ENCODE measurements around the gene UST.

The UST gene

GRCh38 chr6:148704400-148705246 lies 42.2 kb upstream of the UST start:
- Histone ChIP-seq H3K23ac (ENCODE audit: low read depth, low read length, poor library complexity) (no peak overlapping the region), H3K14ac (ENCODE audit: low read length) (no peak overlapping the region), H3K4me2 (ENCODE audit: insufficient read depth, low read length, poor library complexity, severe bottlenecking) (no peak overlapping the region), H4K8ac (ENCODE audit: low read depth, low read length) (no peak overlapping the region), H2BK15ac (ENCODE audit: low read length) (no peak overlapping the region), H3K27me3 (ENCODE audit: control insufficient read depth in 3 of 3, insufficient read depth in 3 of 3, low read depth in 1 of 3, low read length in 3 of 3) (no peaks in the 10 kb centered on the region), H3K79me1 (ENCODE audit: low read depth, low read length) (no peaks in the 10 kb centered on the region), H2AK5ac (ENCODE audit: low read depth, low read length) (no peak overlapping the region), H2BK5ac (ENCODE audit: low read length) (no peak overlapping the region), H2BK120ac (ENCODE audit: low read depth, low read length) (no peak overlapping the region), H3K4me3 (ENCODE audit: low read length in 2 of 2) (no peak overlapping the region), H2AFZ (ENCODE audit: low read length) (no peak overlapping the region), H3K9me3 (replicated peaks in 1 of 2; ENCODE audit: control insufficient read depth in 2 of 2, insufficient read depth in 1 of 2, low read depth in 1 of 2, low read length in 2 of 2) (no peaks in the 10 kb centered on the region), H4K91ac (ENCODE audit: low read depth, low read length, poor library complexity) (no peak overlapping the region), H3K4ac (ENCODE audit: low read length) (no peak overlapping the region), H3K27ac (replicated peaks; ENCODE audit: low read length) (no peak overlapping the region), H3K9ac (ENCODE audit: low read depth, low read length, poor library complexity) (no peak overlapping the region), H3K36me3 (replicated peaks in 1 of 2; ENCODE audit: control insufficient read depth in 2 of 2, insufficient read depth in 2 of 2, low read length in 2 of 2) (no peaks in the 10 kb centered on the region), H2BK12ac (ENCODE audit: low read length) (no peak overlapping the region), H3K18ac (ENCODE audit: low read length) (no peak overlapping the region), H3K4me1 (ENCODE audit: control insufficient read depth in 2 of 2, insufficient read depth in 1 of 2, low read depth in 1 of 2, low read length in 2 of 2) (peaks cover 4 to 5% of the 10 kb centered on the region in 2 donors)
- no peak for DNase-seq (ENCODE audit: low spot score)
- no CpG with 5 or more reads among the region's 7 CpGs for WGBS, 2 donors (ENCODE audit: extremely low coverage in 2 of 2, insufficient read length in 2 of 2, insufficient replicate concordance in 1 of 2)

- peaks cover 0 to 2% of the 10 kb centered on the region in 2 donors for H3K4me1 ChIP-seq (ENCODE audit: control insufficient read depth in 2 of 2, insufficient read depth in 1 of 2, low read depth in 1 of 2, low read length in 2 of 2)
- H4K91ac ChIP-seq (ENCODE audit: low read depth, low read length, poor library complexity), result no peak overlapping the region
- H4K8ac ChIP-seq (ENCODE audit: low read depth, low read length), result no peak overlapping the region
- H3K79me1 ChIP-seq (ENCODE audit: low read depth, low read length), result no peaks in the 10 kb centered on the region
- no peak overlapping the region for H3K18ac ChIP-seq (ENCODE audit: low read length)
- H2AK5ac ChIP-seq (ENCODE audit: low read depth, low read length), result no peak overlapping the region
- H3K27me3 ChIP-seq (ENCODE audit: control insufficient read depth in 3 of 3, insufficient read depth in 3 of 3, low read depth in 1 of 3, low read length in 3 of 3), result no peaks in the 10 kb centered on the region
- H2BK15ac ChIP-seq (ENCODE audit: low read length), result no peak overlapping the region
- no CpG with 5 or more reads among the region's 1 CpG for WGBS, 2 donors (ENCODE audit: extremely low coverage in 2 of 2, insufficient read length in 2 of 2, insufficient replicate concordance in 1 of 2)
- H3K4me2 ChIP-seq (ENCODE audit: insufficient read depth, low read length, poor library complexity, severe bottlenecking), result no peak overlapping the region
- no peak overlapping the region for H2BK12ac ChIP-seq (ENCODE audit: low read length)
- DNase-seq (ENCODE audit: low spot score), result no peak
- H2BK120ac ChIP-seq (ENCODE audit: low read depth, low read length), result no peak overlapping the region
- H2BK5ac ChIP-seq (ENCODE audit: low read length), result no peak overlapping the region
- no peak overlapping the region for H3K27ac ChIP-seq (replicated peaks; ENCODE audit: low read length)
- no peak overlapping the region for H3K4ac ChIP-seq (ENCODE audit: low read length)
- H2AFZ ChIP-seq (ENCODE audit: low read length), result no peak overlapping the region
- H3K9me3 ChIP-seq (replicated peaks in 1 of 2; ENCODE audit: control insufficient read depth in 2 of 2, insufficient read depth in 1 of 2, low read depth in 1 of 2, low read length in 2 of 2), result no peaks in the 10 kb centered on the region
- no peak overlapping the region for H3K9ac ChIP-seq (ENCODE audit: low read depth, low read length, poor library complexity)
- no peaks in the 10 kb centered on the region for H3K36me3 ChIP-seq (replicated peaks in 1 of 2; ENCODE audit: control insufficient read depth in 2 of 2, insufficient read depth in 2 of 2, low read length in 2 of 2)
- no peak overlapping the region for H3K23ac ChIP-seq (ENCODE audit: low read depth, low read length, poor library complexity)
- no peak overlapping the region for H3K14ac ChIP-seq (ENCODE audit: low read length)
- no peak overlapping the region for H3K4me3 ChIP-seq (ENCODE audit: low read length in 2 of 2)
These were observed 38.1 kb upstream of the UST start for GRCh38 chr6:148708707-148709106.

GRCh38 chr6:148709577-148709976 lies 37.3 kb upstream of the UST start:
- Histone ChIP-seq H2AFZ (ENCODE audit: low read length) (no peak overlapping the region), H3K4me3 (ENCODE audit: low read length in 2 of 2) (no peak overlapping the region), H3K14ac (ENCODE audit: low read length) (no peak overlapping the region), H2BK120ac (ENCODE audit: low read depth, low read length) (no peak overlapping the region), H2AK5ac (ENCODE audit: low read depth, low read length) (no peak overlapping the region), H4K91ac (ENCODE audit: low read depth, low read length, poor library complexity) (no peak overlapping the region), H3K9me3 (replicated peaks in 1 of 2; ENCODE audit: control insufficient read depth in 2 of 2, insufficient read depth in 1 of 2, low read depth in 1 of 2, low read length in 2 of 2) (no peaks in the 10 kb centered on the region), H3K79me1 (ENCODE audit: low read depth, low read length) (no peaks in the 10 kb centered on the region), H2BK15ac (ENCODE audit: low read length) (no peak overlapping the region), H3K27me3 (ENCODE audit: control insufficient read depth in 3 of 3, insufficient read depth in 3 of 3, low read depth in 1 of 3, low read length in 3 of 3) (no peaks in the 10 kb centered on the region), H3K4me1 (ENCODE audit: control insufficient read depth in 2 of 2, insufficient read depth in 1 of 2, low read depth in 1 of 2, low read length in 2 of 2) (no peaks in the 10 kb centered on the region), H4K8ac (ENCODE audit: low read depth, low read length) (no peak overlapping the region), H3K27ac (replicated peaks; ENCODE audit: low read length) (no peak overlapping the region), H3K4me2 (ENCODE audit: insufficient read depth, low read length, poor library complexity, severe bottlenecking) (no peak overlapping the region), H3K9ac (ENCODE audit: low read depth, low read length, poor library complexity) (no peak overlapping the region), H3K36me3 (replicated peaks in 1 of 2; ENCODE audit: control insufficient read depth in 2 of 2, insufficient read depth in 2 of 2, low read length in 2 of 2) (no peaks in the 10 kb centered on the region), H3K4ac (ENCODE audit: low read length) (no peak overlapping the region), H3K23ac (ENCODE audit: low read depth, low read length, poor library complexity) (no peak overlapping the region), H3K18ac (ENCODE audit: low read length) (no peak overlapping the region), H2BK5ac (ENCODE audit: low read length) (no peak overlapping the region), H2BK12ac (ENCODE audit: low read length) (no peak overlapping the region)
- DNase-seq (ENCODE audit: low spot score), result no peak
- no CpG with 5 or more reads among the region's 1 CpG for WGBS, 2 donors (ENCODE audit: extremely low coverage in 2 of 2, insufficient read length in 2 of 2, insufficient replicate concordance in 1 of 2)

GRCh38 chr6:148711833-148712654 lies 34.8 kb upstream of the UST start:
- Histone ChIP-seq H3K14ac (ENCODE audit: low read length) (no peak overlapping the region), H2BK120ac (ENCODE audit: low read depth, low read length) (no peak overlapping the region), H3K27ac (replicated peaks; ENCODE audit: low read length) (no peak overlapping the region), H3K4ac (ENCODE audit: low read length) (no peak overlapping the region), H2BK15ac (ENCODE audit: low read length) (no peak overlapping the region), H3K18ac (ENCODE audit: low read length) (no peak overlapping the region), H2BK5ac (ENCODE audit: low read length) (no peak overlapping the region), H3K27me3 (ENCODE audit: control insufficient read depth in 3 of 3, insufficient read depth in 3 of 3, low read depth in 1 of 3, low read length in 3 of 3) (no peaks in the 10 kb centered on the region), H4K91ac (ENCODE audit: low read depth, low read length, poor library complexity) (no peak overlapping the region), H3K36me3 (replicated peaks in 1 of 2; ENCODE audit: control insufficient read depth in 2 of 2, insufficient read depth in 2 of 2, low read length in 2 of 2) (no peaks in the 10 kb centered on the region), H3K79me1 (ENCODE audit: low read depth, low read length) (no peaks in the 10 kb centered on the region), H3K4me2 (ENCODE audit: insufficient read depth, low read length, poor library complexity, severe bottlenecking) (no peak overlapping the region), H2BK12ac (ENCODE audit: low read length) (no peak overlapping the region), H3K9me3 (replicated peaks in 1 of 2; ENCODE audit: control insufficient read depth in 2 of 2, insufficient read depth in 1 of 2, low read depth in 1 of 2, low read length in 2 of 2) (no peaks in the 10 kb centered on the region), H3K23ac (ENCODE audit: low read depth, low read length, poor library complexity) (no peak overlapping the region), H2AK5ac (ENCODE audit: low read depth, low read length) (no peak overlapping the region), H3K4me3 (ENCODE audit: low read length in 2 of 2) (no peak overlapping the region), H3K4me1 (ENCODE audit: control insufficient read depth in 2 of 2, insufficient read depth in 1 of 2, low read depth in 1 of 2, low read length in 2 of 2) (no peaks in the 10 kb centered on the region), H3K9ac (ENCODE audit: low read depth, low read length, poor library complexity) (no peak overlapping the region), H2AFZ (ENCODE audit: low read length) (no peak overlapping the region), H4K8ac (ENCODE audit: low read depth, low read length) (no peak overlapping the region)
- no CpG with 5 or more reads among the region's 5 CpGs for WGBS, 2 donors (ENCODE audit: extremely low coverage in 2 of 2, insufficient read length in 2 of 2, insufficient replicate concordance in 1 of 2)
- no peak for DNase-seq (ENCODE audit: low spot score)
